GM19328 (cell line): Measurements from ENCODE around the gene RRP1.
"Not testable (repeated sequence)": the region's sequence is repeated elsewhere in the genome, so short reads cannot be mapped to it uniquely, and the experiment has no call there.

ENCODE experiments used
- ATAC-seq: cut with Tn5 transposase; IDR thresholded peaks from one replicate; pipeline ENCODE4 v1.9.1; 2021; ENCODE audit warnings: mild to moderate bottlenecking, moderate library complexity; ENCODE audit not compliant: unreplicated experiment

The RRP1 gene

GRCh38 chr21:43832648-43833047, 43.3 kb downstream of the RRP1 start:
- ATAC-seq: no peak

GRCh38 chr21:43834146-43834905, 44.9 kb downstream of the RRP1 start:
- no peak for ATAC-seq

GRCh38 chr21:43835050-43835449, 45.7 kb downstream of the RRP1 start:
- ATAC-seq: no peak

GRCh38 chr21:43835861-43836260, 46.5 kb downstream of the RRP1 start:
- no peak for ATAC-seq

- no peak for ATAC-seq
Observed at GRCh38 chr21:43836616-43837015, 47.2 kb downstream of the RRP1 start.

- ATAC-seq: no peak
Observed at GRCh38 chr21:43840259-43840658, 50.9 kb downstream of the RRP1 start.

- ATAC-seq: no peak
Observed at GRCh38 chr21:43842742-43843141, 53.4 kb downstream of the RRP1 start.

- not testable (repeated sequence) for ATAC-seq
Observed at GRCh38 chr21:43844906-43845305, 55.5 kb downstream of the RRP1 start.

- no peak for ATAC-seq
Observed at GRCh38 chr21:43845386-43845785, 56.0 kb downstream of the RRP1 start.

GRCh38 chr21:43846430-43846829, 57.1 kb downstream of the RRP1 start:
- ATAC-seq: no peak

GRCh38 chr21:43847301-43847700, 57.9 kb downstream of the RRP1 start:
- no peak for ATAC-seq

GRCh38 chr21:43848771-43849170, 59.4 kb downstream of the RRP1 start:
- ATAC-seq: no peak

- ATAC-seq: no peak
Observed at GRCh38 chr21:43849532-43850299, 60.3 kb downstream of the RRP1 start.

- no peak for ATAC-seq
Observed at GRCh38 chr21:43850728-43851295, 61.4 kb downstream of the RRP1 start.

- ATAC-seq: no peak
Observed at GRCh38 chr21:43851593-43851992, 62.2 kb downstream of the RRP1 start.

- ATAC-seq: no peak
Observed at GRCh38 chr21:43853851-43854772, 64.7 kb downstream of the RRP1 start.
